CD14-positive monocyte (primary cell): Measurements from ENCODE around the gene ACSM5. TPM values are rescaled to one million over a fixed set of nuclear protein-coding genes. Genes with fewer than 3 reads are reported as not detected.
"Not testable (repeated sequence)": the region's sequence is repeated elsewhere in the genome, so short reads cannot be mapped to it uniquely, and the experiment has no call there.

Experiments used
- DNase-seq, 3 donors: peaks; one replicate each; pipeline ENCODE4 v3.0.0-alpha.2; 2011 to 2022
- H2AFZ ChIP-seq: 2 replicates; pipeline ENCODE4 v1.6.0; 2012; ENCODE audit warnings: mild to moderate bottlenecking, low read depth, low read length, inconsistent platforms; ENCODE audit not compliant: insufficient read depth, poor library complexity, severe bottlenecking
- H3K27ac ChIP-seq, 2 donors: 1 replicate in 1 of 2; 2 replicates in 1 of 2; pipeline ENCODE4 v1.5.1; 2012 to 2013; ENCODE audit warnings: low read length in 2 of 2, control low read depth in 1 of 2, inconsistent platforms in 1 of 2, low read depth in 1 of 2, mild to moderate bottlenecking in 1 of 2
- H3K27me3 ChIP-seq, 2 donors: one replicate each; pipeline versions ENCODE4 v1.6.0 to v1.6.1; 2011 to 2013; ENCODE audit warnings: low read length in 2 of 2; ENCODE audit not compliant: control insufficient read depth in 2 of 2, insufficient read depth in 2 of 2
- H3K36me3 ChIP-seq, 2 donors: replicated peaks in 1 of 2; 1 replicate in 1 of 2; 2 replicates in 1 of 2; pipeline versions ENCODE4 v1.5.1 to v1.6.1; 2012 to 2013; ENCODE audit warnings: low read length in 2 of 2, control low read depth in 1 of 2, inconsistent platforms in 1 of 2, mild to moderate bottlenecking in 1 of 2; ENCODE audit not compliant: insufficient read depth in 2 of 2, control insufficient read depth in 1 of 2
- H3K4me1 ChIP-seq, 2 donors: 1 replicate in 1 of 2; 2 replicates in 1 of 2; pipeline versions ENCODE4 v1.5.1 to v1.6.1; 2012 to 2013; ENCODE audit warnings: low read length in 2 of 2, control low read depth in 1 of 2, inconsistent platforms in 1 of 2, mild to moderate bottlenecking in 1 of 2, moderate library complexity in 1 of 2; ENCODE audit not compliant: insufficient read depth in 2 of 2, control insufficient read depth in 1 of 2
- H3K4me2 ChIP-seq: replicated peaks from 2 replicates; pipeline ENCODE3; 2012; ENCODE audit warnings: low read length, moderate library complexity, mild to moderate bottlenecking; ENCODE audit not compliant: poor library complexity, severe bottlenecking; ENCODE audit errors: extremely low read depth
- H3K4me3 ChIP-seq, 3 experiments: fragments of 200-600 bp in 1 of 3; sonication (generic) in 1 of 3; replicated peaks in 1 of 3; 1 replicate in 2 of 3; 2 replicates in 1 of 3; pipeline ENCODE4 v1.5.1; 2011 to 2013; ENCODE audit warnings: low read length in 3 of 3, mild to moderate bottlenecking in 3 of 3, control low read depth in 2 of 3, low read depth in 2 of 3, inconsistent platforms in 1 of 3, moderate library complexity in 1 of 3
- H3K79me2 ChIP-seq: 2 replicates; pipeline ENCODE4 v1.6.0; 2012; ENCODE audit warnings: mild to moderate bottlenecking, control low read depth, inconsistent platforms, low read length, moderate library complexity; ENCODE audit not compliant: insufficient read depth
- H3K9ac ChIP-seq: 2 replicates; pipeline ENCODE4 v1.6.0; 2017; ENCODE audit warnings: low read length, mild to moderate bottlenecking; ENCODE audit not compliant: insufficient read depth, poor library complexity, severe bottlenecking
- H3K9me3 ChIP-seq, 2 donors: replicated peaks in 1 of 2; 1 replicate in 1 of 2; 2 replicates in 1 of 2; pipeline versions ENCODE4 v1.5.1 to v1.6.1; 2012 to 2013; ENCODE audit warnings: low read length in 2 of 2, control low read depth in 1 of 2; ENCODE audit not compliant: control insufficient read depth in 1 of 2, insufficient read depth in 1 of 2
- H4K20me1 ChIP-seq: 2 replicates; pipeline ENCODE4 v1.6.0; 2012; ENCODE audit warnings: mild to moderate bottlenecking, low read length, control low read depth, moderate library complexity; ENCODE audit not compliant: insufficient read depth
- H3K27ac Mint-ChIP-seq, 7 donors: one replicate each; pipeline ENCODE4 v1.8.0; 2020; ENCODE audit warnings: mild to moderate bottlenecking in 7 of 7, mixed read lengths in 7 of 7, moderate library complexity in 6 of 7, inconsistent platforms in 2 of 7
- H3K27me3 Mint-ChIP-seq, 3 donors: one replicate each; pipeline ENCODE4 v1.8.0; 2021 to 2022; ENCODE audit warnings: low read depth in 3 of 3, mild to moderate bottlenecking in 3 of 3, mixed read lengths in 3 of 3, moderate library complexity in 3 of 3, inconsistent platforms in 1 of 3
- H3K36me3 Mint-ChIP-seq, 2 donors: one replicate each; pipeline ENCODE4 v1.8.0; 2020; ENCODE audit warnings: mixed read lengths in 2 of 2, inconsistent platforms in 1 of 2, mild to moderate bottlenecking in 1 of 2
- H3K4me1 Mint-ChIP-seq: one replicate; pipeline ENCODE4 v1.8.0; 2020; ENCODE audit warnings: mild to moderate bottlenecking, mixed read lengths
- H3K4me3 Mint-ChIP-seq, 2 donors: one replicate each; pipeline ENCODE4 v1.8.0; 2020; ENCODE audit warnings: mild to moderate bottlenecking in 2 of 2, mixed read lengths in 2 of 2, moderate library complexity in 1 of 2
- H3K9me3 Mint-ChIP-seq, 7 donors: one replicate each; pipeline ENCODE4 v1.8.0; 2020 to 2022; ENCODE audit warnings: mixed read lengths in 7 of 7, mild to moderate bottlenecking in 6 of 7, moderate library complexity in 6 of 7, inconsistent platforms in 2 of 7
- WGBS: methylation state at CpG from one replicate; pipeline ENCODE4 v1.1.5; 2013; ENCODE audit warnings: missing lambda C conversion rate; ENCODE audit not compliant: insufficient coverage; 5-methylcytosine and 5-hydroxymethylcytosine counted together
- intact Hi-C, 2 donors: fragments of 100-400 bp; cut with micrococcal nuclease; formaldehyde crosslinking; loops; one replicate each; pipeline versions ENCODE4 v1.15.0 to v1.15.1; 2023
- polyA plus RNA-seq, 3 donors: library from polyadenylated mRNA; depleted of rRNA in 1 of 3; unstranded in 2 of 3; stranded (reverse) in 1 of 3; fragments of 300-500 nt in 2 of 3; fragments of >200 nt in 1 of 3; fragmentation: Illumina TruSeq in 2 of 3; gene quantifications; 1 replicate in 2 of 3; 2 replicates in 1 of 3; pipeline ENCODE4 v1.2.3, GENCODE V29; 2012 to 2021

The ACSM5 gene
- polyA plus RNA-seq, 3 donors = 0.05 to 0.33 (median 0.24) TPM

GRCh38 chr16:20453633-20454032 lies 44.3 kb downstream of the ACSM5 start:
- H4K20me1 ChIP-seq, H3K27me3 ChIP-seq, DNase-seq, H2AFZ ChIP-seq, H3K9me3 ChIP-seq, H3K36me3 Mint-ChIP-seq, H3K36me3 ChIP-seq, H3K79me2 ChIP-seq, H3K4me1 Mint-ChIP-seq, H3K27ac ChIP-seq, H3K4me2 ChIP-seq, H3K4me3 ChIP-seq, H3K27me3 Mint-ChIP-seq, H3K27ac Mint-ChIP-seq, H3K4me1 ChIP-seq, H3K9me3 Mint-ChIP-seq, intact Hi-C loops, H3K9ac ChIP-seq, H3K4me3 Mint-ChIP-seq: not testable (repeated sequence)
- no CpG with 5 or more reads among the region's 5 CpGs for WGBS

GRCh38 chr16:20459227-20459626 lies 49.9 kb downstream of the ACSM5 start:
- intact Hi-C loops, H3K36me3 ChIP-seq, H4K20me1 ChIP-seq, DNase-seq, H3K4me1 Mint-ChIP-seq, H3K4me2 ChIP-seq, H3K36me3 Mint-ChIP-seq, H3K4me3 Mint-ChIP-seq, H3K79me2 ChIP-seq, H2AFZ ChIP-seq, H3K27me3 ChIP-seq, H3K9me3 ChIP-seq, H3K4me3 ChIP-seq, H3K9ac ChIP-seq, H3K27ac ChIP-seq, H3K9me3 Mint-ChIP-seq, H3K27me3 Mint-ChIP-seq, H3K4me1 ChIP-seq, H3K27ac Mint-ChIP-seq: not testable (repeated sequence)
- WGBS = no CpG with 5 or more reads among the region's 2 CpGs

GRCh38 chr16:20460313-20460712 lies 51.0 kb downstream of the ACSM5 start:
- H3K9me3 ChIP-seq, H3K9me3 Mint-ChIP-seq, DNase-seq, H4K20me1 ChIP-seq, H3K4me1 Mint-ChIP-seq, H3K4me2 ChIP-seq, H3K4me3 Mint-ChIP-seq, H3K4me1 ChIP-seq, H3K27ac ChIP-seq, H3K27ac Mint-ChIP-seq, H3K79me2 ChIP-seq, H3K4me3 ChIP-seq, intact Hi-C loops, H3K9ac ChIP-seq, H3K27me3 Mint-ChIP-seq, H2AFZ ChIP-seq, H3K27me3 ChIP-seq, H3K36me3 ChIP-seq, H3K36me3 Mint-ChIP-seq: not testable (repeated sequence)
- no CpG with 5 or more reads among the region's 4 CpGs for WGBS

- H3K9ac ChIP-seq, H3K27me3 Mint-ChIP-seq, H3K4me3 ChIP-seq, H3K4me2 ChIP-seq, H3K27ac ChIP-seq, H3K27ac Mint-ChIP-seq, H3K9me3 ChIP-seq, H3K4me3 Mint-ChIP-seq, H3K9me3 Mint-ChIP-seq, H3K4me1 ChIP-seq, H3K36me3 ChIP-seq, DNase-seq, H3K27me3 ChIP-seq, H2AFZ ChIP-seq, H3K4me1 Mint-ChIP-seq, H4K20me1 ChIP-seq, H3K79me2 ChIP-seq, H3K36me3 Mint-ChIP-seq, intact Hi-C loops: not testable (repeated sequence)
These were observed 59.6 kb downstream of the ACSM5 start for GRCh38 chr16:20468954-20469353.

- H3K4me3 ChIP-seq, H3K27me3 Mint-ChIP-seq, DNase-seq, H3K27ac ChIP-seq, H3K4me3 Mint-ChIP-seq, H3K27ac Mint-ChIP-seq, intact Hi-C loops, H3K79me2 ChIP-seq, H3K4me1 Mint-ChIP-seq, H3K9me3 ChIP-seq, H3K36me3 Mint-ChIP-seq, H3K9ac ChIP-seq, H3K9me3 Mint-ChIP-seq, H4K20me1 ChIP-seq, H2AFZ ChIP-seq, H3K36me3 ChIP-seq, H3K4me2 ChIP-seq, H3K4me1 ChIP-seq, H3K27me3 ChIP-seq: not testable (repeated sequence)
- 100% methylated on average over 2 of the region's 2 CpGs for WGBS
These were observed 60.6 kb downstream of the ACSM5 start for GRCh38 chr16:20469930-20470329.
